ENCODE measurements around the gene DYRK1B.

DNA sequence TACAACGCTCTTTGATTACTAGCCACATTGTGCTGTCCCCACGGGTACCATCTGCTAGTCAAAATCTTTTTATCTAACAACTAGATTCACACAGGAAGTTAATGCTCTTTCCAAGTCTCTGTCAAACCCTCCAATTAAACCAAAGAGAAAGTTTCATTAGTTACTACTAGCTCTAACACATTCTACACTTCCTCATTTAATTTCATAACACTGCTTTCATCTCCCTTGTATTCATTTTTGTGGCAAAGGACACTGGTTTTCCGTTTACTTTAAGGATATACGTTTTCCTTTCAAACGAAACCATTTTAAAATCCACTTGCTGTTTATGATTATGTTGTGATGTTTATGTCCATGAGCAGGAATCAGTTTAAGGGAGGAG lies 5.3 kb downstream of the DYRK1B start:
- TF ChIP-seq, protein P1, sequence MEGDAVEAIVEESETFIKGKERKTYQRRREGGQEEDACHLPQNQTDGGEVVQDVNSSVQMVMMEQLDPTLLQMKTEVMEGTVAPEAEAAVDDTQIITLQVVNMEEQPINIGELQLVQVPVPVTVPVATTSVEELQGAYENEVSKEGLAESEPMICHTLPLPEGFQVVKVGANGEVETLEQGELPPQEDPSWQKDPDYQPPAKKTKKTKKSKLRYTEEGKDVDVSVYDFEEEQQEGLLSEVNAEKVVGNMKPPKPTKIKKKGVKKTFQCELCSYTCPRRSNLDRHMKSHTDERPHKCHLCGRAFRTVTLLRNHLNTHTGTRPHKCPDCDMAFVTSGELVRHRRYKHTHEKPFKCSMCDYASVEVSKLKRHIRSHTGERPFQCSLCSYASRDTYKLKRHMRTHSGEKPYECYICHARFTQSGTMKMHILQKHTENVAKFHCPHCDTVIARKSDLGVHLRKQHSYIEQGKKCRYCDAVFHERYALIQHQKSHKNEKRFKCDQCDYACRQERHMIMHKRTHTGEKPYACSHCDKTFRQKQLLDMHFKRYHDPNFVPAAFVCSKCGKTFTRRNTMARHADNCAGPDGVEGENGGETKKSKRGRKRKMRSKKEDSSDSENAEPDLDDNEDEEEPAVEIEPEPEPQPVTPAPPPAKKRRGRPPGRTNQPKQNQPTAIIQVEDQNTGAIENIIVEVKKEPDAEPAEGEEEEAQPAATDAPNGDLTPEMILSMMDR (IDR thresholded peaks at IDR 0.05): no peak
- no peak for TF ChIP-seq POLR2A (IDR thresholded peaks at IDR 0.05)
